GM20431 (cell line): Measurements from ENCODE around the gene MAS1L.

Experiments used
- in situ Hi-C: fragments of 300-500 bp; cut with MseI, MboI; formaldehyde crosslinking; loops from one replicate; pipeline ENCODE4 v1.15.0; 2020; ENCODE audit warnings: low sequenced_read_pairs; ENCODE audit not compliant: unreplicated experiment

Gene MAS1L

DNA sequence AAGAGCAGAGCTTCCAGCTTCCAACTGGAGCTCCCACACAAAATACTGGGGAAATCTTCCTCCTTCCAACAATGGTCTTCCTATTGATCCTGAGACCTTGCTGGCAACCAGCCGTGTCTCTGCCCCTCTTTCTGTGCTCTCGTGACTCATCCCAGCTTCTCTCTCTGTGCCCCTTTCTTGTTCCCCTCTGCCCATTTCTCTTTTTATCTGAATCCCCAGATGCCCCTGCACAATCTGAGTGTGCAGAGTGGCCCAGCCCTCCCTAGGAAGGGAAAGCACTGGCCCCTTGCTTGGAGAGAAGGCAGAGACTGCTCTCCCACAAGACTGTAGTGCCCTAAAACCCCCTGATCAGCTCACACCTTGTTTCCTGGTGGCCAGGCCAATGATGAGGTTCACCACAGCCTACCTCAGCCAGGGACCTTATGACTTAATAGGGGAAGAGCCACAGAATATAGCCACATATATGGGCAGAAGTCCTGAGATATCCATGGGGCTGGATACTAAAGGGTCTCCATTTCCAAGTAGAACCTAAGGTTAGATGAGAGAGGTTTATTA, 23.1 kb upstream of the MAS1L start:
- in situ Hi-C loops: no loop called here

DNA sequence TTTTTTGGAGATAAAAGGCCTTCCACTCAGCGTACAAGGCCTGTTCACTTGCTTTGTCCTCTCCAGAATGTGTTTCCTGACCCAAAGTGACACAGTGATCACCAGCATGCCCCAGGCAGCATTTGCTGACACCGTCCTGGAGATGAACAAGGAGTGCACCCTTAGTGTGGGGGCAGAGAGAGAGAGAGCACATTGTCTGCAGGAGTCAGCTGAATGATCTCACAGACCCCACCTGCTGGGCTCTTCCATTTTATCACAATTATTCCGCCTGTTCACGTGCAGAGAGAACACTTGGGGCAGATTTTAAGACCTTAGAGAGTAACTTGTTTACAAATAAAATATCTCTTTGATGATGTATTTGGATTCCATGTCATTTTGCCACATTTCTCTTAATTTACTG, 22.4 kb upstream of the MAS1L start:
- in situ Hi-C loops: no loop called here

DNA sequence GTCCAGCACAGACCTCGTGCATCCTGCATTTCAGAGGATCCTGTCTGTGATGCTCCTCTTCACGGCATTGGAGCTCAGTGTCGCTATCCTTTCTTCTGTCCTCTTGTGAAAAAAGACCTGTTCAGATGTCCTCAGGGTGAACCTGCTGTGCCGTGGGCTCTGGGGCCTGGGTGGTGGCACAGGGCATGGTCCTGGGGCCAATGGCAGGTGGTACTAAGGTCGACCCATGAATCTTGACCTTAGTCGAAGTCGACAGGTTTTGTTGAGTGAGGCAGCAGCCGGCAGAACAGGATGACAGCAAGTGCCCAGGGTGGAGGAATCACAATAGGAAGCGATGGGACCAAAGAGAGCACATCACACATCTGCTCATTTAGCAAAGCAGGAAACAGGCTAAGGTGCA, 22.0 kb upstream of the MAS1L start:
- in situ Hi-C loops: no loop called here

DNA sequence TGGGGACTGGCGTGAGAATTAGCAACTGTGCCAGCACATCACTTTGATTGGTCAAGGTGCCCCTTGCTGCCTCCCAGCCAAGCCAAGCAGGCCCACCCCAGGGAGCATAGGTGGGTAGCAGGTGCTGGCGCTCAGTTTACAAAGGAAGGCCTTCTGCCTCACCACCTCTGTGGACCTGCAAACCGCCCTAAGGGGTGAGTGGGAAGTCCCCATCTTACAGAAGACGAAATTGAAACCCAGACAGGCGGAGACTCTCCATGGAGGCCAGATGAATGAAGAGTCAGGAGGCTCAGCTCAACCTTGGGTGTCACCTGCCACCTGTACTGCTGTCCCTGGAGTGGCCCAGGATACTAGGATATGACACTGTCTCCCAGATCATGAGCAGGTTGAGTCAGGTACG, 21.5 kb upstream of the MAS1L start:
- in situ Hi-C loops: no loop called here

DNA sequence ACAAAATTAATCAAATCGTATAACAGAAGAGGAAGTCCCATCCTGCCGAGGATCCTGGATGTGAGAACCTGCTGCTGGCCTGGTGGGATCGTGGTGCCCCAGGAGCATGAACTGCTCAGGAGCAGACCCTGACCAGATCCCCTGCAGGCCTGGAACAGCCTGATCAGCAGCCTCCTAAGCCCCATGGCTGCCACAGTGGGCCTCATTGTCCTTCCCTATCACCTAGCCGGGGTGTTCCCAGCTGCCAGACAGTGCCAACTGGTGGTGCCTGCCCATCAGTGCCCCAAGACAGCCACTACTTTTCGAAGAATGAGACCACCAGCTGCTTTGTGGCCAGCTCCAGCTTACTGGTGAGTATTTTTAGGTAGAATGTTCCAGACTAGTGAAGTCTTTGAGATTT, 19.6 kb upstream of the MAS1L start:
- in situ Hi-C loops: no loop called here

DNA sequence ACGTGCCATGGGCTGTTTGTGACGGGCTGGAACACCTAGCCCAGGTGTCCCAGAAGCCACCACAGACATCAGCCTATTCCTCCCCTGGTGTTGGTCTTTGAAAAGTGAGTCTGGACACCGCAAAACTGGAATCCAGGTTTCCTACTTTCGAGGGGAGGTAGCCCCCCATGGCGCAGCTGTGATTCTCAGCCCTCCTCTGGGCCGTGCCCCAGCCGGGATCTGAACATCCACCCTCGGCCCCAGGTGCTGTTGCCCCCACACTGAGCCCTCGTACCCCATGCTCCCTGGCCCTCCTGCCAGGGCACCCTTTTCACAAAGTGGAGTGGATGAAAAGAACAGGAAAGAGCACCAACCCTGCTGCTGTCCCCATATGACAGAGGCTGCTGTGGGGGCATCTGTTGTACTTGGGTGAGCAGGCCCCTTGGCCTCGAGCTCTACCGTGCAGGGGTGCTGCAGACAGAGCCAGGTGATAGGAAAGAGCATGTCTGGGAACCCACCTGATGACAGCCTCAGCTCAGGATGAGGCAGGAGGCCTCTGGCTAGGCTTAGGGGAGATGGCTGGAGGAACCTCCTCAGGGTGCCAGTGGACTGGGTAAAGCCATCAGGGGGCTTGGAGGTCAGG, 18.8 kb upstream of the MAS1L start:
- in situ Hi-C loops: no loop called here

DNA sequence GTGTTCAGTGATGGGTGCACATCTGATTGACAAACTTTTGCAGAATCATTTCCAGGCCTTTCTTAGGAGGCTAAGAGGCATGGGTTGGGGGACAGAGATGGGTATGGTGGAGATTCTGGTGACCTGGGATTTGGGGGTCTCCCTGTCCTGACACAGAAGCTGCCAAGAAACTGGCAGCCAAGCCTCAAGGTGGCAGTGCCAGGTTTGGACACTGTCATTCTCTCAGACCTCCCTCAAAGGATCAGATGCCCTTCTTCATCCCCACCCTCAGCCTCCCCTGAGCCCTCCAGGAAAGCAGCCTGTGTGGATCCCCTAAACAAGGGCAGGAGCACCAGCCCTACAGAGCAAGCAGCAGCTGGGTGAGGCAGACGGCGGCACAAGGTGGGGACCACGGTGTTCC, 18.1 kb upstream of the MAS1L start:
- in situ Hi-C loops: no loop called here

DNA sequence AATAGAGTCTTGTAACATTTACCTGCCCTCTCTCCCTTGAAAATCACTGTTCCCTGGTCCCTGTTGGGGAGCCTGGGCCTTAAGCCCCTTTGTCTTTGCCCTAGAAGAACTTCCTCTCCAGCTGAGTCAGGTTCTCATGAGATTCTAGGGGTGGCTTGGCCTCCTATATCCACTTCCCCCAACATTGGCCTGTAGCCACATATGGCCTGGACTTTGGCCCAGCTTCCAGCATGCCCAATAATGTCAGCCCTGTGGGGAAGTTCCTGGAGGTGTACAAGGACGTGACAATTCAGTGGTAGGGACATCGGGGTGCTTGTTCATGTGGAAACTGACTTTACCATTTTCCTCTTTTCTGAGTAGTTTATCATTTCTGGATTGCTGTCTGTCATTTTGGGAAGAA, 17.2 kb upstream of the MAS1L start:
- in situ Hi-C loops: no loop called here

DNA sequence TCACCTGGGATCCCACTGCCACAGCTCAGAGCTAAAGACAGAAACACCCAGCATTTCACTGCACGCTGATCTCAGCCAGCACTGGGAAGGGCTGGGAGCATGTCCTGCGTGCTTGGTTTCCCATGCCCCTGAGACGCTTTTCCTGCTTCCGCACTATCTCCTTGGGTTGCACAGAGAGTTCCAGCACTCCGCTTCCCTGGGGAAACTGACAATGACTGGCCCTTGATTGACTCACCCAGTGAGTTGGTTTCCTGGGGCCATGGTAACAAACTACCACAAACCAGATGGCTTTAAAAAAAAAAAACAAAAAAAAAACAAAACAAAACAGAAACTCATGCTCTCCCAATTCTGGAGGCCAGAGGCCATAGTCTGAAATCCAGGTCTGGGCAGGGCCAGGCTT, 14.8 kb upstream of the MAS1L start:
- in situ Hi-C loops: no loop called here

DNA sequence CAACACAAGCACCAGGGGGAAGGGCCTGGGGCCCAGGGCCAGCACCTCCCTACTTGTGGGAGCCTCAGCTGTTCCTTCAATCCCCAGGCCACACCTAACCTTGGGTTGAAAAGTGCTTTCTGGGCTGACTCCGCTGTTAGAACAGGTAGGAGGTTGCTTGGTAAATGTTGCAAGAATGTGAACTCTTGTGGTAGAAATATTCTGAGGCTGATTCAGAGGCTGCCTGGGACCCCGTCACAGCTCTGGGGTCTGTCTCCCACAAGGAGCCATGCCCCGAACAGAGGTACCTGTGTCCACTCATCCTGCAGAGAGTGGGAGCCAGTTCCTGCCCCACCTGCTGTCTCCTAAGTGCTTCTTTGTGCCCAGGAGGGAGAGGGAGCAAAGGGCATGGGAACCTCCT, 14.4 kb upstream of the MAS1L start:
- in situ Hi-C loops: no loop called here

DNA sequence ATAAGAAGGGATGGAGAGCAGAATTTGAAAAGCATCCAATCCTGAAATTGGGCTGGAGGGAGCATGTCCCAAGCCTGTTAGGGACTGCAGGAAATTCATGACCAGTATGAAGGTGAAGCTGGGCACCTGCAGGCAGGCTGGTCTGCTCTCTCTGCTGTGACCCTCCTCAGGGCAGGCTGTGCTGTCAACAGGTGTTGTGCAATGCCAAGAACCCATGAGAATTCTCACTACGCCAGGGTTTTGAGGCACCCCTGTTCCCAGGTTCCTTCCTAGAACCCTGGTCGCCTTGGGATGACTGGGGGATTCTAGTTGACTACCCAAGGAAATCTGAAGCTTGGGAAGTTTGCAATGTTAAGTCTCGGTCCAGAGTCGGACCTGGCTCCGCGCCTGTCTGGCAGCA, 13.3 kb upstream of the MAS1L start:
- in situ Hi-C loops: no loop called here

DNA sequence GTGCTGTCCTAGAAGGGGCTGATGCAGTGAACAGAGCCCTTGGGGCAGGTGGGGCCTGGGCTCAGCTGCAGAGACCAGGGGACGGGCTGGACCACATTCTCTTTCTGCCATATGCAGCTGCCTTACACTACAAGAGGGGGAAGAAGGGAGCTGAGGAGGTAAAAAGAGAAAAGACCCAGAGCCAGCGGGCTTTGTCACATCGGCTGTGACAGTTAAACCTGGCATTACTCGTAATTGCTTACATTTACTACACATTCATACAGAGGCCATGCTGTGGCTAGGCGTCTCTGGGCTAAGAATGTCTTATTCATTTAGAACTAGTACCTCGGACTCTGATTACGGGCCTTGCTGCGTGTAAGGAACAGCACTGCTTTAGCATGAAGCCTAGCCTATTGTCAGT, 12.8 kb upstream of the MAS1L start:
- in situ Hi-C loops: no loop called here

DNA sequence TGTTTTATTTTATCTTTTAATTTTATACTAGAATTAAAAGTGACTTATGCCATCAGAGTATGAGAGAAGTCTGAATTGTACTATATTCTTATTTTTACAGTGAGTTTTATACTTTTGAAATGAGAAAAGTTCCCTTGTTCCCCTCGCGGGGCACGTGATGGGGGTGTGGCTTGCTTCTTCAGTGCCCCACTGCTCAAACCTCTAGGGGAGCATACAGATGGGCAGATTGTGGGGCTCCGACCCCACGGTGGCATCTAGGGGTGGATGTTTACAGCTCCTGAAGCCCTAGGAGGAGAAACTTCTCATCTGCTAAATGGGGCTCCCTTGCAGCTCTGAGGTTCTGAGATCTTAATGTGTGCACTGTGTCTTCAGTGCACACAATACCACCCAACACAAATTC, 11.9 kb upstream of the MAS1L start:
- in situ Hi-C loops: no loop called here

DNA sequence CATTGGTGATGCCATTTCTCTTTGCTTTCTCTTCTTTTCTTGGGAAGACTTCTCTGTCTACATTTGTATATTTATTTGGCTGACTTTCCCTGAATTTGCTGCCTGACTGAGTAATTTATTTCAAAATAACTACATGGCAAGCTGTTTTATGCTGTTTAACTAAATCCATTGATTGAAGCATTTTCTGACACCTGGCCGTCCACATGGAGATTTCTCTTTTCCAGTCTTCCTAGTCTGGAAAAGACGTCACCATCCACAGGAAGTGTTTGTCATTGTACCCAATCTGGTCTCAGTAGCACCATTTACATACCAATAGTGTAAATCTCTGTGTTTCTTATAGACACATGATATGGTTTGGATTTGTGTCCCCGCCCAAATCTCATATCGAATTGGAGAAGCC, 9.2 kb upstream of the MAS1L start:
- in situ Hi-C loops: no loop called here

DNA sequence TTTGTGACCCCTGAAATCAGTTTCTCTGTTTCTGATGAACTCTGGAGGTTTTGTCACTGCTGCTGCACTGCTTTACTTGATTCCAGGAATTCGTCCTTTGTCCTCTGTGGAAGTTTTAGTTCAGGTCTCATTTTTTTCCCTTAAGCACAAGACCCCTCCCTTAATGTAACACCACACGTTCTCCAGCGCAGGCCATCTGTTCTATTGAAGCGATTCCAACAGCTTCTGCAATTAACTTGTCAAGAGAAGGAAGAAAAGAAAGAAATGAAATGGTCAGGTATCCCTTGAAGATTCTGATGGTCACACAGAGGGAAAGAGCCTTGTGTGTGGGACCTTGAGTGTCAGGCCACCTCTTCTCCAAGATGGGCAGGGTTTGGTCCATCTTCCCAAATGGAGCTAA, 7.8 kb upstream of the MAS1L start:
- in situ Hi-C loops: no loop called here

DNA sequence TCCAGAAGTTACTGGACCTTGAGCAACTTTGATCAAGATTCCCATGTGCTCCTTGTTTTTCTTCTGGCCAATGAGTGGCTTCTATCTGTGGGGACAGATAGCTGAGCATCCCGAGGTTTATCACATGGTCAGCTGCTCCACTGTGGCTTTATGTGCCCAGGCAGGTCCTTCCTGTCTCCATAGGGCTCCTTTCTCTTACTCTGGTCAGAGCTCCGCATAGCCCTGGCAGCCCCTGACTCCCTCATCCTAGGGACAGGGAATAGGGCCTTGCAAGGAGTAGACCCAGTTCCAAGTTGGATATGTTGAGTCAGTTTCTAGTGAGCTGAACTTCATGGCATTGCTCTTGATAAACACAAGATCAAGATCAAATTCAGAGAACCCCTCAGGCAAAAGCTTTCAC, 6.4 kb upstream of the MAS1L start:
- in situ Hi-C loops: no loop called here

DNA sequence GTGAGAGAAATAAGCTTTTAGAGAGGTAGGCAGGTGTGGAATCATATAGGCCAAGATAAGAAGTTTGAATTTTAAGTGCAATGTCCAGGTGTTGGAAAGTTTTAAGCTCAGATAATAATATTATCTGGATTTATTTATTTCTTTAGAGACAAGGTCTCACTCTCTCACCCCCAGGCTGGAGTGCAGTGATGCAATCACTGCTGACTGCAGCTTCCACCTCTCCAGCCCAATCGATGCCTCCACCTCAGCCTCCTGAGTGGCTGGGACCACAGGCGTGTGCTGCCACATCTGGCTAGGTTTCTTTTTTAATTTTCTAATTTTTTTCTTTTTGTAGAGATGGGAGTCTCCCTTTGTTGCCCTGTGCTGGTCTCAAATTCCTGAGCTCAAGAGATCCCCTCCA, 5.5 kb upstream of the MAS1L start:
- in situ Hi-C loops: no loop called here

DNA sequence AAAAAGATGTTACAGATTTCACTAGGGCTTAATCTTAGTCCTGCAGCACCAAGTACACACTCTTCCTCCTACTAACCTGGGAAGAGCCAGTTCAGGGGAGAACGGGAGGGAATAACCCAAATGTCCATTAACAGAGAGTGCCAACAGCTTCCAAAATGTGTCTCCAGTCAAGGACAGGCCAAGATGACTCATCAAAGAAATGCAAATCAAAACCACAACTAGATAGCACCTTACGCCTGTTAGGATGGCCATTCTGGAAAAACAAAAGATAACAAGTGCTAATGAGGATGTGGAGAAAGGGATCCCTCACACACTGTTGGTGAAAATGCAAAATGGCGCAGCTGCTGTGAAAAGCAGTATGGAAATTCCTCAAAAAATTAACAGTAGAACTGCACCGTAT, 3.8 kb upstream of the MAS1L start:
- in situ Hi-C loops: no loop called here

DNA sequence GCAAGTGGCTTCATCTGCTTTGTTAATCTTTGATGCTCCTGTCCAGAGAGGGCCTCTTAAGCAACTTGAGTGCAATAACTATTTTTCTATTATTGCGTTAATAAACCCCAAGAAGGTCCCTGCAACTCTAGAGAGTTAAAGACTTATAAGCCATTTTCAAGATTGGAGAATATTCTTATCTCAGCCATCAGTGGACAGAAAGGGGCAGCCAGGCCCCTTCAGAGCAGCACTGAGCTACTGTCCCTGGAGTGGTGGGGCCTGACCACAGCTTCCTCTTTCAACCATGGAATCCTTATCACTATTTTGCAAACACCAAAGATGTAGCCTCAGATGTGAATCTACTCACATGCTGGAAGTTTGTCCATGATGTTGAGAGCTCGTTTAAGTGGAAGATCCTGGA, 2.8 kb upstream of the MAS1L start:
- in situ Hi-C loops: no loop called here

DNA sequence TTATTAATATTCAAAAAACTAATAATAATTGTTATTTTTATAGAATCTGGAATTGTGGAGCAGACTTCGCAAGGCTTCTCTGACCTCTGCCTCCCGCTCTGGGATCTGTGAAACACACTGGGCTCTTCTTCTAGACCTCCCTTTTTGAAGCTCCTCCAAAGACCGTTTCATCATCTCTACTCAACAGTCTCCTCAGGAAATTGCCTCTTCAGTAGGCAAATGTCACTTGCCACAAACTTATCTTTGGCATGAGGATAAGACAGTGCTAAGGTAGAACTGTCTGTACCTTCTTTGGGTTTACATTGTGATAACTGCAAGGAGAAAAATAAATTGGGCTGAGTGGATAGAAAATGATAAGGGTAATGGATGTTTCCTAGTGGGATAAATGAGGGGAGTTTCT, 2.3 kb upstream of the MAS1L start:
- in situ Hi-C loops: no loop called here

DNA sequence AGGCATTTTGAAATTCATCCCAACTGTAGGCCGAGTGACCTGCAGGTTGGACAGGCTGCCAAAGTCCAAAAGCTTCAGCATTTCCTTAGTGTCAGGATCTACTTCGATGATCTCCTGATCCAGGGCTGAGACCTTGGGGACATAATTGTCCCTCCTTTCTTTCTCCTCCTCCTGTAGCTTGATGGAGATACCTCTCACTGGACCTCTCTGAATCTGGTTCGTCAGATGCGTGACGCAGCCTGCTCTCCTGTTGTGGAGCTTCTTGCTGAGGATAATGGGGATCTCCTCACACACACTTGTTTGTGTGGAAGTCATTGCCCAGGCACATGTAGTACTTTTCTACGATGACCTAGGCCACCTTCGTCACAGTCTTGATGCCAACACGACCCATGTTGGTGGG, 1.5 kb upstream of the MAS1L start:
- in situ Hi-C loops: no loop called here

DNA sequence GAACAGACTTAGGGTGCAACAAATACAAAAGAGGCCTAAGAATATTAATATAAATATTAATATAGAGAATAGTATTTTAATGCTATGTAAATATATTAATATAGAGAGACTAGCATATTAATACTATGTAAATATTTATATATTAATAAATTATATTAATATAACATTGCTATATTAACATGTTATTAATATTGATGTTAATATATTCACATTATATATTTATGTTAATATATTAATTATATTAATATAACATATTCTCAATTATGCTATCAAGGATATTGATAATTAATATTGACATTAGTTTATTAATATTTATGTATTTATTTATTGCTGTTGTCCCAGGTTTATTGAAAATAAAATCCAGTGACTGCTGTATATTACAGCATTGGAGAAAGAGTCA, 1.1 kb upstream of the MAS1L start:
- in situ Hi-C loops: no loop called here

DNA sequence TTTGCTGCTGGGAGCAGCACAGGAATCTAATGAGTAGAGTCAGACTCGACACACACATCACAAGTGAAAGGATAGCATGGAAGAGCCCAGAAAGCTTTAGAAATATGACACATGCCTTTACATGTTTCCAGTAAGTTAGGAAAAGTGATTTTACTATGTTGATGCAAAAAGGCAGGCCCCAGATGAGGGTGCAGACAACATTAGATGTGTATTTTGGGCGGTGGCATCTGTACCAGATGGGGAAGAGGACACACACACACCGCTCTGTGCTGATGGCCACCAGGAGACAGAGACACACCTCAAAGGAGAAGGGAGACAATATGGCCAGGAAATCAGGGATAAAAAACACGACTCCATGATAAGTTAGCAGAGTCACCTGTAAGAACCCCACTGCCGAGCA, 625 bp downstream of the MAS1L start:
- in situ Hi-C loops: no loop called here
